Esophagus (tissue), 2 donors: Measurements from ENCODE around the gene DMRTC2. TPM values are rescaled to one million over a fixed set of nuclear protein-coding genes. Genes with fewer than 3 reads are reported as not detected.

Source experiments
- H3K27ac ChIP-seq, 2 donors: one replicate each; pipeline ENCODE4 v1.5.1; 2013; ENCODE audit warnings: low read depth in 2 of 2, mild to moderate bottlenecking in 2 of 2, inconsistent platforms in 1 of 2, low read length in 1 of 2, moderate library complexity in 1 of 2
- H3K27me3 ChIP-seq, 2 donors: one replicate each; pipeline ENCODE4 v1.6.1; 2013; ENCODE audit warnings: low read length in 2 of 2, control low read depth in 1 of 2, mild to moderate bottlenecking in 1 of 2; ENCODE audit not compliant: insufficient read depth in 2 of 2, control insufficient read depth in 1 of 2
- H3K36me3 ChIP-seq, 2 donors: one replicate each; pipeline ENCODE4 v1.6.1; 2013; ENCODE audit warnings: low read length in 1 of 2; ENCODE audit not compliant: control insufficient read depth in 2 of 2, insufficient read depth in 2 of 2
- H3K4me1 ChIP-seq, 2 donors: one replicate each; pipeline ENCODE4 v1.6.1; 2013; ENCODE audit warnings: low read length in 1 of 2; ENCODE audit not compliant: control insufficient read depth in 2 of 2, insufficient read depth in 2 of 2
- H3K4me3 ChIP-seq, 2 donors: one replicate each; pipeline ENCODE4 v1.5.1; 2013; ENCODE audit warnings: low read length in 2 of 2, mild to moderate bottlenecking in 2 of 2, low read depth in 1 of 2, moderate library complexity in 1 of 2
- H3K9me3 ChIP-seq, 2 donors: one replicate each; pipeline ENCODE4 v1.6.1; 2013; ENCODE audit warnings: mild to moderate bottlenecking in 2 of 2, low read depth in 1 of 2, low read length in 1 of 2, moderate library complexity in 1 of 2; ENCODE audit not compliant: control insufficient read depth in 2 of 2, insufficient read depth in 1 of 2
- WGBS, 2 donors: extraction: QIAGEN DNeasy Blood & Tissue Kit; methylation state at CpG; one replicate each; pipeline ENCODE4 v1.1.7; 2013; 5-methylcytosine and 5-hydroxymethylcytosine counted together
- polyA plus RNA-seq, 2 donors: library from polyadenylated mRNA; stranded (reverse); fragments of 200-250 nt; gene quantifications; one replicate each; pipeline ENCODE4 v1.2.3, GENCODE V29; 2013
- donor health status: healthy with polysubstance abuse.
- donor health status: Bipolar disorder and iron deficiency.

The DMRTC2 gene
- polyA plus RNA-seq, 2 donors = 0.18 TPM; not detected in 1

GRCh38 chr19:41844601-41845000, 241 bp upstream of the DMRTC2 start, which contains the start of gene LYPD4:
Gene LYPD4, minus strand, starts transcription at chr19:41844683. Its CDS starts 5,398 bp downstream, at chr19:41839285.
- 79 to 83% methylated on average over 30 of the region's 30 CpGs for WGBS, 2 donors

GRCh38 chr19:41845051-41845590, 279 bp downstream of the DMRTC2 start:
- H3K4me3 ChIP-seq = no peak overlapping the region
- 88 to 92% methylated on average over 23 of the region's 23 CpGs for WGBS, 2 donors
- peaks cover 0 to 6% of the 10 kb centered on the region in 2 donors for H3K9me3 ChIP-seq
- H3K4me1 ChIP-seq = no peaks in the 10 kb centered on the region
- H3K27me3 ChIP-seq = no peaks in the 10 kb centered on the region
- H3K27ac ChIP-seq = no peak overlapping the region
- no peaks in the 10 kb centered on the region for H3K36me3 ChIP-seq

More at GRCh38 chr19:41844601-41845000, 241 bp upstream of the DMRTC2 start, which contains the start of gene LYPD4:
- Histone ChIP-seq H3K4me1 (no peaks in the 10 kb centered on the region), H3K36me3 (no peaks in the 10 kb centered on the region), H3K27ac (no peak within 1 kb of the TSS), H3K9me3 (peaks cover 0 to 6% of the 10 kb centered on the region in 2 donors), H3K4me3 (no peak within 1 kb of the TSS), H3K27me3 (no peaks in the 10 kb centered on the region)

GRCh38 chr19:41847351-41848105, 2.7 kb downstream of the DMRTC2 start:
- WGBS, 2 donors = 86 to 89% methylated on average over 19 of the region's 19 CpGs
- Histone ChIP-seq H3K27ac (no peak overlapping the region), H3K27me3 (no peaks in the 10 kb centered on the region), H3K9me3 (peaks cover 0 to 6% of the 10 kb centered on the region in 2 donors), H3K4me3 (no peak overlapping the region), H3K36me3 (no peaks in the 10 kb centered on the region), H3K4me1 (no peaks in the 10 kb centered on the region)

- no peak overlapping the region for H3K4me3 ChIP-seq
- WGBS, 2 donors = 80 to 87% methylated on average over 6 of the region's 6 CpGs
- no peaks in the 10 kb centered on the region for H3K27me3 ChIP-seq
- H3K36me3 ChIP-seq = no peaks in the 10 kb centered on the region
- no peaks in the 10 kb centered on the region for H3K4me1 ChIP-seq
- no peak overlapping the region for H3K27ac ChIP-seq
- peaks cover 0 to 6% of the 10 kb centered on the region in 2 donors for H3K9me3 ChIP-seq
These were observed 3.8 kb downstream of the DMRTC2 start for GRCh38 chr19:41848666-41849065.

GRCh38 chr19:41849067-41849466, 4.2 kb downstream of the DMRTC2 start:
- Histone ChIP-seq H3K27ac (no peak overlapping the region), H3K4me1 (no peaks in the 10 kb centered on the region), H3K9me3 (peaks cover 0 to 6% of the 10 kb centered on the region in 2 donors), H3K27me3 (no peaks in the 10 kb centered on the region), H3K36me3 (no peaks in the 10 kb centered on the region), H3K4me3 (no peak overlapping the region)
- WGBS, 2 donors = 76 to 80% methylated on average over 2 of the region's 2 CpGs

GRCh38 chr19:41850381-41850780, 5.5 kb downstream of the DMRTC2 start:
- H3K9me3 ChIP-seq = no peaks in the 10 kb centered on the region
- no peaks in the 10 kb centered on the region for H3K27me3 ChIP-seq
- no peak overlapping the region for H3K27ac ChIP-seq
- no peaks in the 10 kb centered on the region for H3K36me3 ChIP-seq
- 63 to 74% methylated on average over 5 of the region's 5 CpGs for WGBS, 2 donors
- H3K4me3 ChIP-seq = no peak overlapping the region
- H3K4me1 ChIP-seq = no peaks in the 10 kb centered on the region

GRCh38 chr19:41851456-41851855, 6.6 kb downstream of the DMRTC2 start:
- Histone ChIP-seq H3K4me3 (no peak overlapping the region), H3K4me1 (no peaks in the 10 kb centered on the region), H3K27me3 (no peaks in the 10 kb centered on the region), H3K9me3 (no peaks in the 10 kb centered on the region), H3K27ac (no peak overlapping the region), H3K36me3 (no peaks in the 10 kb centered on the region)
- WGBS, 2 donors = 26 to 33% methylated on average over 4 of the region's 4 CpGs

- Histone ChIP-seq H3K27ac (no peak overlapping the region), H3K36me3 (no peaks in the 10 kb centered on the region), H3K4me1 (no peaks in the 10 kb centered on the region), H3K9me3 (no peaks in the 10 kb centered on the region), H3K27me3 (no peaks in the 10 kb centered on the region), H3K4me3 (no peak overlapping the region)
- WGBS, 2 donors = 43 to 65% methylated on average over 2 of the region's 2 CpGs
These were observed 8.5 kb downstream of the DMRTC2 start for GRCh38 chr19:41853344-41853743.

GRCh38 chr19:41853768-41854167, 8.9 kb downstream of the DMRTC2 start:
- Histone ChIP-seq H3K36me3 (no peaks in the 10 kb centered on the region), H3K27me3 (no peaks in the 10 kb centered on the region), H3K9me3 (no peaks in the 10 kb centered on the region), H3K4me1 (no peaks in the 10 kb centered on the region), H3K4me3 (no peak overlapping the region), H3K27ac (no peak overlapping the region)
- WGBS, 2 donors = 50 to 67% methylated on average over 2 of the region's 2 CpGs
